NCI-H1092 treated with DMSO at 0.1 percent for 48 hours (cell line): ENCODE measurements around the gene BEST2.

Source experiments
- DNase-seq: peaks from one replicate; lab custom pipeline; 2025; lab: John Stamatoyannopoulos, UW

Gene BEST2

GRCh38 chr19:12770922-12771321 is 19.3 kb downstream of the BEST2 start:
- no peak for DNase-seq

- DNase-seq = no peak
Observed at GRCh38 chr19:12772323-12772722, 20.7 kb downstream of the BEST2 start.

- DNase-seq = no peak
Observed at GRCh38 chr19:12773571-12773970, 22.0 kb downstream of the BEST2 start.

GRCh38 chr19:12774588-12775555 is 23.3 kb downstream of the BEST2 start, which contains the start of gene HOOK2:
Gene HOOK2, minus strand, starts transcription at chr19:12775552. Its CDS starts 103 bp downstream, at chr19:12775449.
- DNase-seq = no peak

GRCh38 chr19:12777217-12778016 is 25.8 kb downstream of the BEST2 start:
- DNase-seq = peak; percentile 84

- DNase-seq = peak; percentile 80
Observed at GRCh38 chr19:12778017-12778904, 26.7 kb downstream of the BEST2 start.

GRCh38 chr19:12778905-12779161 is 27.2 kb downstream of the BEST2 start:
- no peak for DNase-seq

- peak; percentile 58 for DNase-seq
Observed at GRCh38 chr19:12779162-12779993, 27.8 kb downstream of the BEST2 start.

GRCh38 chr19:12782174-12782423 is 30.5 kb downstream of the BEST2 start:
- no peak for DNase-seq

GRCh38 chr19:12782424-12783290 is 31.1 kb downstream of the BEST2 start:
- DNase-seq = peak; percentile 67

- DNase-seq = no peak
Observed at GRCh38 chr19:12783291-12783848, 31.8 kb downstream of the BEST2 start.

GRCh38 chr19:12783849-12784393 is 32.3 kb downstream of the BEST2 start:
- DNase-seq = no peak

GRCh38 chr19:12784394-12784870 is 32.8 kb downstream of the BEST2 start:
- no peak for DNase-seq

- no peak for DNase-seq
Observed at GRCh38 chr19:12784871-12785430, 33.4 kb downstream of the BEST2 start.

- no peak for DNase-seq
Observed at GRCh38 chr19:12785431-12786031, 33.9 kb downstream of the BEST2 start.

GRCh38 chr19:12786141-12786870 is 34.7 kb downstream of the BEST2 start:
- DNase-seq = no peak

GRCh38 chr19:12786952-12787351 is 35.4 kb downstream of the BEST2 start:
- no peak for DNase-seq

GRCh38 chr19:12787458-12787857 is 35.9 kb downstream of the BEST2 start:
- DNase-seq = no peak
